DMS 273 (cell line): ENCODE results near the gene BCOR.

ENCODE experiments used
- DNase-seq: peaks from one replicate; lab custom pipeline; 2025; ENCODE audit not compliant: unreplicated experiment; lab: John Stamatoyannopoulos, UW

The BCOR gene

DNA sequence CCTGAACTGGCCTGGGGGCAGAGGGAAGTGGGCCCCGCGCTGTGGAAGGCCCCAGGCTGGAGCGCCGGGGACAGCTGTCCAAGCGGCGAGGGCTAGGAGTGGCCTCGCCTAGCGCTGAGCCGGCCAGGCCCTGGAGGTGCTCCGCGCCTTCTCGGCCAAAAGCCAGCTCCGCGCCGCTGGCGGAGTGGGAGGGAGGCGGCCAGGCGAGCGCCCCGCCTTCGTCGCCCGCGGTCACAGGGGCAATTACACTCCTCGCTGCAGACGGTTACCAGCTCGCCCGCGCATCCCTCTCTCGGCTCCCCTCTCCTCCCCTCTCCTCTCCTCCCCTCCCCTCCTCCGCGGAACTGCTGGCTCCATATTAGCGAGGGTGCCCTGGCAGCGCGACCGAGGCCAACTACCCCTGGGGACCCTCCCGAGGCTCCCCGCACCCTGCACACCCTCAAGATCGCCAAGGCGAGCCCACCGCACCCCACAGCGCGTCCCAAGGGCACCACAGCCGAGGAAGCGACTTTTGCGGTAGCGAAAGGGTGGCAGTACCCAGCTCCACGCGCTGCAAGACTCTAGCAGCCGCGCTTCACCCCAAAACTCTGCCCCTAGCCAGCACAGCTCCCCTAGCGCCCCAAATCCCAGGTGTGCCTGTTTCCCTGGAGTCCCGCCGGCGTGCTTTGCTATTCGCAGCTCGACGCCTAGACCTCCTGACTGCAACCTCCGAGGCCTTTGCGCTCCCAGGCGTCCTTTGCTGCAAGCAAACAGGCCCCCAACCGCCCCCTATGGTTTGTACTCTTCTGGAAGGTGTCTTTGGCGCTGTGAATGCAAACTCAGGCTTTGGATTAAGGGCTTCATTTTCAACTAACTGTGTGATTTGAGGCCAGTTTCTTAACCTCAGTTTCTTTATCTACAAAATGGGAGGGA is 91.4 kb downstream of the BCOR start:
- no peak for DNase-seq

DNA sequence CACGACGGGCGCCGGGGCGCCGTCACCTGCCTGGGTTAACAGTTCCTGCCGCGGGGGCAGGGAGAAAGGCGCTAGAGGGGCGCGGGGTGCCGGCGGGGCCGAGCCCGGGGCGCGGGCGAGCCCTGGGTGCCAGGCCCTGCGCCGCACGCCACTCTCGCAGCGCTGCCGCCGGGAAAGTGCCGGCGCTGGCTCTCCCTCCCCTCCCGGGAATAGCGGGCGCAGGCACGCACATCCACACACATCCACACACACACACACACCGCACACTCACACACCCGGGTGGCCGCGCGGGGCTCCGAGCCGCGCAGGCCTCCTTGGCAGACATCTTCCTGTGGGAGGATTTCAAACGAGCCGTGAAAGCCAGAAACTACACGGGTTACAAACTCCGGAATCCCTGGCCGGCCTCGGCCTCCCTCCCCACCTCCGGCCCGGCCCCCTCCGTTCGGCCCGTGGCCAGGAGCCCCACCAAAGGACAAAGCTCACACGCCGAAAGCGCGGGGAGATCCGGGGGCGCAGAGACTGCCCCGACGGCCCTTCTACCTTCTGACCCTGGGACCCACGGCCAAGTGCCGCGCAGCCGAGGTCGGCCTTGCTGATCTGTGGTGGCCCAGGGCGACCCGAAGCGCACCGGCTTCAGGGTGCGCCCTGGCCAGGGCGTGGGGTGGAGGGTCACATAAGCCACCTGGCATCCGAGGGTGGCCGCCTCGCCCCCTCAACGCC is 92.3 kb downstream of the BCOR start:
- no peak for DNase-seq

- no peak for DNase-seq
Measured at GRCh38 chrX:40004921-40005291, 92.9 kb downstream of the BCOR start.

DNA sequence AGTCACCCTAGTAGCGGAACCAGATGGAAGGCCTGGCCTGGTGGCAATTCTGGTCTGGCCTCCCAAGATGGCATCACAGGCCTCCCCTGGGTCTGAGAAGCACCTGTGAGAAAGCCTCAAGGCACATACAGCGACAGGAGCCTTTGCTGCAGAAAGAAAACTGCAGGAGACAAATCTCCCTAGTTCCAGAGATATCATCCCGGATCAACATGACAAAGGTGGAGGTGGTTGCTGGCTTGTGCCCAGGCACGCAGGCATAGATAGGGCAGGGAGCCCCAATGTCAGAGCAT is 93.6 kb downstream of the BCOR start:
- no peak for DNase-seq

DNA sequence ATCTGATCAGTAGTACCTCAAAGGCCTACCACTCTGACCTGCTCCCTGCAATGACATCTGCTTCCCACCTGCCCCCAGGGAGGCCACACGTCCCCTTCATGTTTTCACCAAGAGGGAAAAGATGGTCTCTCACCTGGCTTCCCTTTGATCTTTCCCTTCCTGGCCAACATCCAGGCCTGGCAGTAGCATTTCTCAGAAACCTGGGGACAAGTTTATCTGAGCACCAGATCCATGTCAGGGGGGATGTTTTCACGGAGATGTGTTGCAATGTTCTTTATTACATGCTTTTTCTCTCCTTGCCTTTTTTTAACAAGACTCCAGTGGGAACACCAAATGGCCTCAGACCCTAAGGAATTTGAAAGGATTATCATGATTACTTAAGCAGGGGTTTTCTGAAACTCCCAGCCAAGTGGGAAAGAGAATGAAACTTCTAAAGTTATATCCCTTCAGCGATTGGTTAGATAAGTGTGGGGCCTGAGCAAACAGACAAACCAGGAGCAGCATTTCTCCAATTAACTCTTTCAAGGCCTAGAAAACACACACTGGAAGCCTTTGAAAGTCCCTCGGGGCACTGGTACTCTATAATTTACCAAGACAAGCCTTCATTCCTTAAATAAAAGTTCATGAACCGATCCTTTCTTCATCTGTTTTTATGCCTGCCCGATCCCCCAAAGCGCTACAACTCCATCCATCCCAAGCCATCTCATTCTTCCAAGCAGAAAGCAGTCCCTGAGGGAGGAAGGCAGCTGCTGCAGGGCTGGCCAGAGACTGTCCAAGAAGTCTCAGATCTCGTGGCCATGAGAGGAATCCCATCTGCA is 94.1 kb downstream of the BCOR start:
- DNase-seq: no peak

- DNase-seq: no peak
Measured at GRCh38 chrX:40003071-40003427, 94.7 kb downstream of the BCOR start.
